K562 (cell line): Measurements from ENCODE around the gene FAM174C. TPM values are rescaled to one million over a fixed set of nuclear protein-coding genes. Genes with fewer than 3 reads are reported as not detected.

Experiments used
- ARID3A ChIP-seq: IDR thresholded peaks from 2 replicates; pipeline ENCODE4 v1.6.1; 2012; ENCODE audit warnings: low read depth, low read length, improper control_type of control experiment, borderline replicate concordance
- CEBPB ChIP-seq: fragments of 450-650 bp; IDR thresholded peaks from 2 replicates; pipeline ENCODE4 v1.6.1; 2016; ENCODE audit warnings: missing genetic modification characterization, missing compliant biosample characterization
- EGR1 ChIP-seq: fragments of 450-650 bp; conservative IDR thresholded peaks from 2 replicates; pipeline ENCODE4 v1.6.1; 2017; ENCODE audit warnings: mild to moderate bottlenecking
- FOXJ2 ChIP-seq: fragments of 200-800 bp; sonication (Bioruptor generic); IDR thresholded peaks from 2 replicates; pipeline ENCODE4 v1.6.1; 2016; ENCODE audit warnings: missing genetic modification characterization, missing compliant biosample characterization
- GABPB2 ChIP-seq: fragments of 250-450 bp; sonication (Bioruptor Pico); conservative IDR thresholded peaks from 2 replicates; pipeline ENCODE4 v1.5.1; 2021; ENCODE audit warnings: mild to moderate bottlenecking
- L3MBTL2 ChIP-seq: fragments of 450-650 bp; IDR thresholded peaks from 2 replicates; pipeline ENCODE4 v1.6.1; 2016; ENCODE audit warnings: mild to moderate bottlenecking, moderate library complexity
- NFIX ChIP-seq: fragments of 250-450 bp; sonication (Bioruptor Pico); IDR thresholded peaks from 2 replicates; pipeline ENCODE4 v1.4.0; 2020; ENCODE audit warnings: low read depth, mild to moderate bottlenecking, moderate library complexity
- POLR2G ChIP-seq: fragments of 200-400 bp; formaldehyde crosslinking; IDR thresholded peaks from 2 replicates; pipeline ENCODE4 v1.6.1; 2017; ENCODE audit warnings: low read depth, mild to moderate bottlenecking, antibody characterized with exemption, low read length, moderate library complexity
- RBM25 ChIP-seq: fragments of 200-400 bp; formaldehyde crosslinking; IDR thresholded peaks from 2 replicates; pipeline ENCODE4 v1.6.1; 2018; ENCODE audit warnings: low read length, low read depth, moderate library complexity; ENCODE audit not compliant: severe bottlenecking
- SAFB ChIP-seq: fragments of 200-400 bp; formaldehyde crosslinking; IDR thresholded peaks from 2 replicates; pipeline ENCODE4 v1.6.1; 2017; ENCODE audit warnings: low read depth, low read length, borderline replicate concordance
- SUPT5H ChIP-seq: fragments of 450-650 bp; IDR thresholded peaks from 2 replicates; pipeline ENCODE4 v1.6.1; 2016
- TGIF2 ChIP-seq: sonication (generic); formaldehyde crosslinking; IDR thresholded peaks from 2 replicates; pipeline ENCODE4 v1.8.1; 2022; ENCODE audit warnings: mild to moderate bottlenecking, missing genetic modification reagents, moderate library complexity
- ZBTB17 ChIP-seq: fragments of 450-650 bp; formaldehyde crosslinking; IDR thresholded peaks from 2 replicates; pipeline ENCODE4 v1.4.0; 2020; ENCODE audit warnings: mild to moderate bottlenecking
- ZC3H11A ChIP-seq: IDR thresholded peaks from 2 replicates; pipeline ENCODE4 v1.6.1; 2012; ENCODE audit warnings: low read depth, low read length, improper control_type of control experiment
- ZNF146 ChIP-seq: IDR thresholded peaks from one replicate; pipeline ENCODE4 v1.6.1; 2018; ENCODE audit warnings: missing compliant biosample characterization; ENCODE audit not compliant: unreplicated experiment
- ZNF384 ChIP-seq: IDR thresholded peaks from 2 replicates; pipeline ENCODE4 v1.6.1; 2012; ENCODE audit warnings: low read depth, low read length, improper control_type of control experiment
- ZNF785 ChIP-seq: fragments of 250-450 bp; sonication (Bioruptor Pico); IDR thresholded peaks from 2 replicates; pipeline ENCODE4 v1.4.0; 2020; ENCODE audit warnings: mild to moderate bottlenecking
- polyA plus RNA-seq, 8 experiments: library from polyadenylated mRNA; depleted of rRNA in 4 of 8; stranded (reverse) in 5 of 8; unstranded in 3 of 8; fragments of >200 nt; fragmentation: Nextera tagmentation in 2 of 8; fragmentation: Illumina TruSeq in 1 of 8; extraction: Ambion mirVana in 2 of 8; extraction: Trizol in 1 of 8; gene quantifications; 2 replicates each; pipeline versions ENCODE4 v1.2.1 to v1.2.3, GENCODE V29; 2011 to 2014; ENCODE audit warnings: inconsistent platforms in 1 of 8, missing spikeins in 1 of 8
- total RNA-seq, 7 experiments: library from RNA; depleted of rRNA in 6 of 7; stranded (reverse); fragments of >200 nt in 6 of 7; fragmentation: Illumina TruSeq in 2 of 7; extraction: Trizol in 2 of 7; gene quantifications; 2 replicates each; pipeline versions ENCODE4 v1.2.1 to v1.2.3, GENCODE V29; 2011 to 2021; ENCODE audit warnings: low replicate concordance in 1 of 7
- TF ChIP-seq, protein P1 (sequence below), 2 experiments: IDR thresholded peaks; 2 replicates each; pipeline ENCODE4 v1.6.1; 2012; ENCODE audit warnings: improper control_type of control experiment in 2 of 2, low read depth in 2 of 2, low read length in 2 of 2, borderline replicate concordance in 1 of 2
- TF ChIP-seq, protein P2 (sequence below): sonication (generic); formaldehyde crosslinking; IDR thresholded peaks from 2 replicates; pipeline ENCODE4 v1.8.0; 2022; ENCODE audit warnings: mild to moderate bottlenecking, low read depth, missing genetic modification reagents
- TF ChIP-seq, protein P3 (sequence below): sonication (generic); formaldehyde crosslinking; IDR thresholded peaks from 2 replicates; pipeline ENCODE4 v1.8.1; 2023; ENCODE audit warnings: mild to moderate bottlenecking, missing genetic modification reagents

The FAM174C gene
- total and polyA plus RNA-seq, 9 of the 15 experiments (the other 6 are each of a cell fraction or from before 2014, with no cell fraction given): 0.66 to 89.6 (median 20.3) TPM

DNA sequence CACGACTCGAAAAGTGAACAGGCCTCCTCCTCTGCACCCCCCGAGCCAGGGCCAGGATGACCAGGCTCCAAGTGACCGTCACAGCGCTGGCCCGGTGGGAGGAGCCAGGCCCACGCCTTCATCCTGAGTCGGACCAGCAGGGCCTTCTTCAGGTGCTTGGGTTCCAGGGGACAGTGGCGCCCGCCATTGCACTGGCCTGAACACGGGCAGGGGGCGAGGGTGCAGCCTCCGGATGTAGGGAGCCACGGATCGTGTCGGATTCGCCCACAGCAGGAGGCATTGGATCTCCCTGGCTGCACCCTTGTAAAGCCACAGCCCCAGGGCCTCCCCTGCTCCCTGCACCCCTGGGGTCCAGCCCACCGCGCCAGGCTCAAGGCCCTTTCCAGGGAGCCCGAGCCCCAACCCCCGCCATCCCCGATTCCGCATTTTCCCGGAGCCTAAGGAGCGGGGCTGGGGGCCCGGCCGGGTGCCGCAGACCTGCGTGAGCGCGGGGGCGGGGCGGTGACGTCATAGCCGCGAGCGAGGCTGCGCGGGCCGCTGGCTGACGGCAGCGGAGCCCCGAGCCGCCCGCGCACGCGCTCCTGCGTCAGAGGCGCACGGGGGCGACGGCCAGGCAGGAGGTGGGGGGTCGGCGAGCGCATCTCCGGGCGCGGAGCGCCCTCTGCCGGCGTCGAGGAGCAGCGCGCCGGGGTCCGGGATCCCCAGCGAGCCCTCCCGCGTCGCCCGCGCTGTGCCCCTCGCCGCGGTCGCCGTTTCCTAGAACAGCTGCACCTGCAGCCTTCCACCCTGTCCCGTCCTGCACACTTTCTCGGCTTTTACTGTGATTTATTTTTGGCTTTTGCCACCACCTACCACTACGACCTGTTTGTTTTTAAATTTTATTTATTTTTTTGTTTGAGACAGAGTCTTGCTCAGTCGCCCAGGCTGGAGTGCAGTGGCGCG lies 35.3 kb upstream of the FAM174C start (continued):
- TF ChIP-seq POLR2G (peak; percentile 74), TGIF2 (CRISPR knock-in tag) (no peak), ZNF785 (CRISPR knock-in tag) (no peak), NFIX (CRISPR knock-in tag) (no peak), FOXJ2 (tag) (no peak), CEBPB (tag) (no peak), RBM25 (no peak), ZNF146 (CRISPR knock-in tag) (no peak), SUPT5H (peak; percentile 48; the same call in 1 of the 2 replicates), ARID3A (no peak), ZNF384 (0 out of 2 replicates have a peak, but pooled peaks have one; percentile 25), SAFB (peak; percentile 19; the same call in 1 of the 2 replicates), L3MBTL2 (peak; percentile 73), GABPB2 (CRISPR knock-in tag) (no peak), ZC3H11A (peak; percentile 34; the same call in 1 of the 2 replicates), ZBTB17 (CRISPR knock-in tag) (peak; percentile 67; the same call in 1 of the 2 replicates), EGR1 (peak; percentile 86)
- TF ChIP-seq, protein P1, sequence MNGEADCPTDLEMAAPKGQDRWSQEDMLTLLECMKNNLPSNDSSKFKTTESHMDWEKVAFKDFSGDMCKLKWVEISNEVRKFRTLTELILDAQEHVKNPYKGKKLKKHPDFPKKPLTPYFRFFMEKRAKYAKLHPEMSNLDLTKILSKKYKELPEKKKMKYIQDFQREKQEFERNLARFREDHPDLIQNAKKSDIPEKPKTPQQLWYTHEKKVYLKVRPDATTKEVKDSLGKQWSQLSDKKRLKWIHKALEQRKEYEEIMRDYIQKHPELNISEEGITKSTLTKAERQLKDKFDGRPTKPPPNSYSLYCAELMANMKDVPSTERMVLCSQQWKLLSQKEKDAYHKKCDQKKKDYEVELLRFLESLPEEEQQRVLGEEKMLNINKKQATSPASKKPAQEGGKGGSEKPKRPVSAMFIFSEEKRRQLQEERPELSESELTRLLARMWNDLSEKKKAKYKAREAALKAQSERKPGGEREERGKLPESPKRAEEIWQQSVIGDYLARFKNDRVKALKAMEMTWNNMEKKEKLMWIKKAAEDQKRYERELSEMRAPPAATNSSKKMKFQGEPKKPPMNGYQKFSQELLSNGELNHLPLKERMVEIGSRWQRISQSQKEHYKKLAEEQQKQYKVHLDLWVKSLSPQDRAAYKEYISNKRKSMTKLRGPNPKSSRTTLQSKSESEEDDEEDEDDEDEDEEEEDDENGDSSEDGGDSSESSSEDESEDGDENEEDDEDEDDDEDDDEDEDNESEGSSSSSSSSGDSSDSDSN (IDR thresholded peaks at IDR 0.05; ENCODE audit: borderline replicate concordance in 1 of 2, low read depth in 2 of 2, low read length in 2 of 2): no peak
- TF ChIP-seq, protein P2, sequence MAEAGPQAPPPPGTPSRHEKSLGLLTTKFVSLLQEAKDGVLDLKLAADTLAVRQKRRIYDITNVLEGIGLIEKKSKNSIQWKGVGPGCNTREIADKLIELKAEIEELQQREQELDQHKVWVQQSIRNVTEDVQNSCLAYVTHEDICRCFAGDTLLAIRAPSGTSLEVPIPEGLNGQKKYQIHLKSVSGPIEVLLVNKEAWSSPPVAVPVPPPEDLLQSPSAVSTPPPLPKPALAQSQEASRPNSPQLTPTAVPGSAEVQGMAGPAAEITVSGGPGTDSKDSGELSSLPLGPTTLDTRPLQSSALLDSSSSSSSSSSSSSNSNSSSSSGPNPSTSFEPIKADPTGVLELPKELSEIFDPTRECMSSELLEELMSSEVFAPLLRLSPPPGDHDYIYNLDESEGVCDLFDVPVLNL (CRISPR knock-in tag): no peak
- TF ChIP-seq, protein P3, sequence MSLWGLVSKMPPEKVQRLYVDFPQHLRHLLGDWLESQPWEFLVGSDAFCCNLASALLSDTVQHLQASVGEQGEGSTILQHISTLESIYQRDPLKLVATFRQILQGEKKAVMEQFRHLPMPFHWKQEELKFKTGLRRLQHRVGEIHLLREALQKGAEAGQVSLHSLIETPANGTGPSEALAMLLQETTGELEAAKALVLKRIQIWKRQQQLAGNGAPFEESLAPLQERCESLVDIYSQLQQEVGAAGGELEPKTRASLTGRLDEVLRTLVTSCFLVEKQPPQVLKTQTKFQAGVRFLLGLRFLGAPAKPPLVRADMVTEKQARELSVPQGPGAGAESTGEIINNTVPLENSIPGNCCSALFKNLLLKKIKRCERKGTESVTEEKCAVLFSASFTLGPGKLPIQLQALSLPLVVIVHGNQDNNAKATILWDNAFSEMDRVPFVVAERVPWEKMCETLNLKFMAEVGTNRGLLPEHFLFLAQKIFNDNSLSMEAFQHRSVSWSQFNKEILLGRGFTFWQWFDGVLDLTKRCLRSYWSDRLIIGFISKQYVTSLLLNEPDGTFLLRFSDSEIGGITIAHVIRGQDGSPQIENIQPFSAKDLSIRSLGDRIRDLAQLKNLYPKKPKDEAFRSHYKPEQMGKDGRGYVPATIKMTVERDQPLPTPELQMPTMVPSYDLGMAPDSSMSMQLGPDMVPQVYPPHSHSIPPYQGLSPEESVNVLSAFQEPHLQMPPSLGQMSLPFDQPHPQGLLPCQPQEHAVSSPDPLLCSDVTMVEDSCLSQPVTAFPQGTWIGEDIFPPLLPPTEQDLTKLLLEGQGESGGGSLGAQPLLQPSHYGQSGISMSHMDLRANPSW (CRISPR knock-in tag): 0 out of 2 replicates have a peak, but pooled peaks have one; percentile 22
